NCI-H446 treated with DMSO at 0.1 percent for 48 hours (cell line): ENCODE data around the gene RAX.

Experiments
- DNase-seq: peaks from one replicate; lab custom pipeline; 2025; lab: John Stamatoyannopoulos, UW

The RAX gene

DNA sequence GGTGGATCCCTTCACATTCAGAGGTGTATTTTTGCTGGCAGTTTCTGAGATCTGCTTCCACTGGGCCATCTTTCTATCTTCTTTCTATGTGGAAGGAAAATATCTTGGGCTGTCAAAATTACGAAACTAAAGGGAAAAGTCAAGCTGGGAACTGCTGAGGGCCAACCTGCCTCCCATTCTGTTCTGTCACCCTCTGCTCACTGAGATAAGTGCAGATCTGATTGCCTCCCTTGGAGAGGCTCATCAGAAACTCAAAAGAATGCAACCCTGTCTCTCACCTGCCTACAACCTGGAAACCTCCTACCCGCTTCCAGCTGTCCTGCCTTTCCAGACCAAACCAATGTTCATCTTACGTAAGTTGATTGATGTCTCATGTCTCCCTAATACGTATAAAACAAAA lies 26.5 kb downstream of the RAX start:
- DNase-seq, result no peak

DNA sequence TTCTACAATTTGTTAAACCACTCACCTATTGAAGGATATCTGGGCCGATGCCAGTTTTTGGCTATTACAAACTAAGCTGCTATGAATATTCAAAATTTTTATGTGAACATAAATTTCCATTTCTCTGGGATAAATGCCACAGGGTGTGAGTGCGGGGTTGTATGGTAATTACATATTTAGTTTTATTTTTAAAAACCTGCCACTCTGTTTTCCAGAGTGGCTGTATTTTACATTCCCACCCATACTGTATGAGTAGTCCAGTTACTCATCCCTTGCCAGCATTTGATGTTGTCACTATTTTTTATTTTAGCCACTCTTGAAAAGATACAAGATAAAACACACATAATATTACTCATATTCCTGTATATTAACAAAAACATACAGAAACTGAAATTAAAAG lies 30.3 kb downstream of the RAX start:
- no peak for DNase-seq

DNA sequence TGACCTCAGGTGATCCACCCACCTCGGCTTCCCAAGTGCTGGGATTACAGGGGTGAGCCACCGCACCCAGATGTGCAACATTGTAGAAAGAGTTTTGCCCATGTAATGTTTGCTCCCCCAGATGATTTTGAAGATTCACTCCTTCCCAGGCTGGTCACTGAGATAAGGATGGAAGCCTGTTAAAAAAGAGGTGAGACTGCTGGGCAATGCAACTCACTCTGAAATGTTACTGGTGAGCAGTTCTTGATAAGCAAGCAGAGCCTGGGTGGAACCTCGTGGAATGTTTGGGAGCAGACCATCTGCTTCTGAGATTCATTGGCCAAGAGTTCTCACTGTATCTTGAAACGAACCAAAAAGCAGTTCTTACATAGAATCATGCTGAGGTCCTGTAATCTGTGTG lies 33.6 kb downstream of the RAX start:
- no peak for DNase-seq

DNA sequence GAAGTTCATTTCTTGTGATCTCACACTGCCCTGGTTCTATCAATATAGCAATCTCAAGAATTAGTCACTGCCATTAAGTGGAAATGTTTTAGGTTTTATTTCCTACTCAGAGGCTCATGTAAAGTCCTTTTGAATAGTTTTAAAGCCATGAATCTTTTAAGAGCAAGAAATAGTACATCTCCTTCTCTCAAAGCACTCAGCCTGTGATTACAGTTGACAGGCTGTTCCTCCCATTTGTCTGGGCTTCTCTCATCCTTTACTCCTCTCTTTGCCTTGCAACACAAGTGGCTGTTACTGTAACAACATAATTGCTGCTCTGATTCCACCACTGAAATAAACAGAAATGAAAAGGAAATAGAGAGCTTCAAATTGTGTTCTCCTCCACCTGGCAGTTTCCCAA lies 34.9 kb downstream of the RAX start:
- no peak for DNase-seq

DNA sequence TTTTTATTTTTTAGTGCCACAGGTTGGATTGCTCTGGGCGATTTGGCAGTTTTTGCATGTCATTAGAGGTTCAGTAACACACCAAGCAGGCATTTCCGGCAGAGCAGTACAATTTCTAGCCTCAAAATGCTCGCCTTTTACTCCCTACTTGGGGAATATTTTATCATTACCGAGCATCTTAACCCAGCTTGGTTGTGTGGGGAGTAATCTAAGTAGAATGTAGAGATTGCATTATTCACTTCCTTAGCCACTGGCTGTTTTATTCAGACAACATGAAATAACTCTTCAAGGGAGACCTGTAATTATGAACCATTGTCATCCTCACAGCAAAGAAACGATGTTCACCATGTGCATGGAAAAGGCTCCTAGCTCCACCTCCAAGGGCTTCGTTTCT lies 40.2 kb downstream of the RAX start:
- no peak for DNase-seq

DNA sequence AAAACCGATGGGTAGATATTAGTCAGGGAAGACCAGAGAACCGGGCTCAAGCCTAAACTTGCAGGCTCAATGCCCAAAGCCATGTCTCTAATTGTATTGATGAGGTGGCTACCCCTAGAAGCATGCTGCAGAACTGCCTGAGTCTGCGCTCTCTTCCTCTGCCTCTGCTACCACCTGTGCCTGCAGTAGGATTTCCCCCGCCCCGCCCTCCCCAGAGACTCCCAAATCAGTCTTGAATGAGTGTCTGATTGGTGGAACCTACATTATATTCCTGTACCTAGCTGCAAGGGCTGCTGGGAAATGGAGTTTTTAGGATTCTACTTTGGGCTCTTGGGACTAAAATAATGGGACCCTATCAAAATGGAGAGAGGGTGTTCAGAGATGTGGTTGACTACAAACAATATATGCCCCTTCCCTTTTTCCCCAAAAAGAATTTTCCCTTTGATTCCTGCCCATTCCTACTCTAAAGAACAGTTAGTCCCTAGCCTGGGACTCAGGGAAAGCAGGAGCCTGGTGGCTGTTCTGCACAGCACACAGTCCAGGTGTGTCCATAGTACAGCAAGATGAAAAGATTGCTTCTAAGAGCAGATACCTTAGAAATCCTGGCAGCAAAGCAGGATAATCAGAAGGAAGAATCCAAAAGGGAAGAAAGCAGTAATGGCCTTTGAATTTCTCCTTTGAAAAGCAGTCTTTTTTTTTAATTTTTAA lies 40.8 kb downstream of the RAX start:
- DNase-seq, result no peak

DNA sequence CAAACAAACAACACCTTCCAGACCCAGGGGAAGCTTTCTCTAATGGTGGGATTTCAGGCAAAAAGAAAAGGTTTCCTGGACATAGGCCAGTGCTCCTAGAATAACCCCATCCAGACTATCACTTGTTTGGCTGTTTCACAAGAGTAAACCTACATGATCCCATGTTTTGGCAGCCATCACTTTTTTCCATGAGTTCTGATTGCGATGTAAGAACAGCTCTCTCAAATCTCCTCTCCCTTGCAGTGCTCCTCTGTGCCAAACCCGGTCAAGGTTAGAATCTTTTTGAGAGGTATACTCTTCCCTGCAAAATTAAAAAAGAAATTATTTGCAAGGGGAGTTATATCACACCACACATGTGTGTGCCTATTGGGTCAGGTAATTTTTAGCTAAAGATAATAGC lies 41.4 kb downstream of the RAX start:
- no peak for DNase-seq

DNA sequence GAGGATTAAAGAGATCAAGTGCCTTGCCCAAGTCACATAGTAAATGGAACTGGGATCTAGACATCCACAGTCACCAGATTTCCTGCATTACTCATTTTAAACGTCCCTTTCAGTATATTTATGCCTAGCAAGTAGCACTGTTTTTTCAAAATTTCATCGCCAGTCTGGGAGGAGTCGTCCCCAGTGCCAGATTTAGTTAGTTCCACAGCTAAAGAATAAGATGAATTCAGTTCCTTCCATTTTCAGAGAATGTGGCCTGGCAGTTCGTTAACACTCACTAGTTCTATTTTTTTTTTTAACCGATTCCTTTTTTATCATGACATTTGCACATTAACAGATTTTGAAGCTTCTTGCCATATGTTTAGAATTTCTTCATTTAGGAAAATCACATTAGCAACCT lies 42.1 kb downstream of the RAX start:
- no peak for DNase-seq

DNA sequence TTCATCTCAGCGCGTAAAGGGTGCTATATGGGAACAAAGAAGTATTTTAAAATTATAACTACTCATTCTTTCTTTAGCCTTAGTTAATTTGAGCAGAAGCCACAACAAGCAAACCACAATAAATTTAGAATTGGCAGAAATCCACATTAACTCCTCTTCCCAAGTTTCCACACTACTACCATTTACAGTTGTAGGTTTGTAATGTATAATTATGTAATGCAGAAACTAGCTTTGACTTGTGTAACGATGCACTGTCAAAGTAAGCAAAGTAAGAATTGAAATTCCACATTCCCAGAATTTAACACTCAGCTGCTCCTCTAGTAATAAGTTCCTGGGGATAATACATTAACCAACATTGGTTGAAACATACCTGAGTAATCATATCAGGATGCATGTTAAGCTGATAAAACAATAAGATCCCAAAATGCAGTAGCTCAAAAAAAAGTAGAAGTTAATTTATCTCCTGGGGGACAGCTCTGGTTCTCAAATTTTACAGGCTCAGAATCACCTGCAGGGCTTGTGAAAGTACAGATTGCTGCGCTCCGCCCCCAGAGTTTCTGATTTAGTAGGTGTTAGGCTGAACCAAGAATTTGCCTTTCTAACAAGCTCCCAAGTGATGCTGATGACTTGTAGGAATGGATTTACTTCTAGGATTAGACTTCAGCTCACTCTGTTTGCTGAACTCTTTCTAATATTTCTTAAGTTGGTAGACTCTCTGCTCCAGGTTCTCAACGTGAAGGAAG lies 43.4 kb downstream of the RAX start:
- DNase-seq, result no peak

DNA sequence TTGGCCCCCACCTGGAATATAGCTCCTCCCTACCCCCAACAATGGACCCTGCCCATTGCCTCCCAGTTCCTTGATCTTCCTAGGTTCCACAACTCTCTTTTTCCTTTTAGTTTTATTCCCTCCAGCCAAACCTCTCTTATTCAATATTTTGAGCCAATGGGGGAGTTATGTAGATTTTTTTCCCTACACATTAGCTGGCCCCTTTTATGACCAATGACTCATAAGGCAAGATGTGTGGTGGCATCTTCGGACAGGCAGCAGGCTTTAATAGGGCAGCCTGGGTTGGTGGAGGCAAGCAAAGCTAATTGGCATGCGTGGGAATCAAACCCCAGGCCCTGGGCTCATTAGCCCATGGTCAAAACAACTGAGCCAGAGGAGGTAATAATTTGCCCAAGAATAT lies 44.1 kb downstream of the RAX start:
- no peak for DNase-seq

DNA sequence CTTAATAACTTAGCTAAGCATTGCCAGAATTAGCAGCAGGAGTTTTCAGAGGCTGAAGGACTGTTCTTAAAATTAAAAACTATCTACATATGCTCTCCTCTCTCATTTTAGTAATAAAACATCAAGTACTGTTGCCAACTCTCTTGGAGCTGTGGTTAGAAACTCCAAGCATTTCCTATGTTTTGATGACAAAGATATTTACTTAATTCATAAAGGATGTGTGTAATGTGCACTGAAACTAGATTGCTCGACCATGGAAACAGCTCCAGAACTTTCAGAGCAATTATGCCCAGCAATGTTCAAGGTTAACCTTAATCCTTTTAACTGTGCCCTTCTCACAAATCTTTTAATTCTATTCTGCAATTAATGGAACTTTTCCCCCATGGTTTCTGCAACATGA lies 44.9 kb downstream of the RAX start:
- DNase-seq, result no peak

DNA sequence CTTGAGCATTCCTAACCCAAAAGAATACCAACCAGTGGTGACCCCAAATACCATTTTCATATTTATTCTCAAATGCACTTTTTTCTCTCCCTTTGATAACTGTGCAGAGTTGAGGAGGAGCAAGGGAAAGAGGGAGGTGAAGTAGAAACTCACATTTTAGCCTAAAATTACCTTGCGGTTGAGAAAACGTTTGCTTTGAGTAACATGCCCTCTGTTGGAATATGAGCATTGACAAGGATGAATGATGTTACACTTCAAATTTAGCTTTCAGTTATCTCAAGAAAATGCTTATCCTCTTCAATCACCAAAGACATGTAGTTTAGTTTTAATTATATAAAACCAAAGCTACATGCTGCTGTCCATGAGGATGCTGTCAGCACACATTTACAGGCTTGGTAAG lies 50.9 kb downstream of the RAX start:
- DNase-seq, result no peak

DNA sequence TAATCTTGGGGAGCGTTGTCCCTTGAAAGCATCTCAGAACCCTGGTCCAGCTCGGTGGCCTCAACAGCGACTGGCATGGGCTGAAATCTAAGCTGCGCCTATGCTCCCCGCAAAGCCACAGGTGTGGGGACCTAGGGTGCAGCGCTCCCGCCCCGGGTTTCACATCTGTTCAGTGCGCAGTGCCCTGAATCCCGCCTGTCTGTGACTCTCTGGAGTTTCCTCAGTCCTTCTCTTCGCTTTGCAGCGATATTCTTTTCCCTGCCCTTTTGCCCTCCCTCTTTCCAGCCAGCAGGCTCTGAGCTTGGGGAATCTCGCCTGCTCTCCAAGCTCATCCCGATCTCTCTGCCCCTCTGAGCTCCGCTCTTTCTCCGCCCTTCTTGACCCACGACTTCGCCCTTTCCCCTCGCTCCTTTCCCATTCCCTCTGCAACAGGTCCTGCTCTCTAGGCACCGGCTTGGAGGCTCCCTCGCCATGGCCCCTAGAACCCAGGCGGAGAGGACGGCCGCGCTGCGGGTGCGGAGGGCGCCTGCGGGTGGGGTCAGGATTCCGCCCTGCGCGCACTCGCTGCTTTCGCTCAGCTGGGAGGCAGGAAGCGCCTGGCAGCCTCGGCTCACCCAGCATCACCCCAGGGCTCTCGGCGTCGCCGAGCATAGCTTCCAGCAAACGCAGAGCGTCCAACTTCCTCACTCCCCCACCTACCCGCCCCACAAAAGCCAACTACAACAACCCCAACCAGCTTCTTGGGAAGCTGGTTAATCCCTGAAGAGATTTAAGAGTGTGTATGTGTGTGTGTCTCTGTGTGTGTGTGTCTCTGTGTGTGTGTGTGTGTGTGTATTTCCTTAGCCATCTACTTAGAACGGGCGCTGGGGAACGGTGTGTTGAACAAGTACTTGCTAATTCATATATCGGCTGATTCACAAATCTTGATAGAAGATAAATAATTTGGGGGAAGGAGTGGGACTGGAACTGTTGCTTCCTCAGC lies 52.2 kb downstream of the RAX start:
- no peak for DNase-seq

DNA sequence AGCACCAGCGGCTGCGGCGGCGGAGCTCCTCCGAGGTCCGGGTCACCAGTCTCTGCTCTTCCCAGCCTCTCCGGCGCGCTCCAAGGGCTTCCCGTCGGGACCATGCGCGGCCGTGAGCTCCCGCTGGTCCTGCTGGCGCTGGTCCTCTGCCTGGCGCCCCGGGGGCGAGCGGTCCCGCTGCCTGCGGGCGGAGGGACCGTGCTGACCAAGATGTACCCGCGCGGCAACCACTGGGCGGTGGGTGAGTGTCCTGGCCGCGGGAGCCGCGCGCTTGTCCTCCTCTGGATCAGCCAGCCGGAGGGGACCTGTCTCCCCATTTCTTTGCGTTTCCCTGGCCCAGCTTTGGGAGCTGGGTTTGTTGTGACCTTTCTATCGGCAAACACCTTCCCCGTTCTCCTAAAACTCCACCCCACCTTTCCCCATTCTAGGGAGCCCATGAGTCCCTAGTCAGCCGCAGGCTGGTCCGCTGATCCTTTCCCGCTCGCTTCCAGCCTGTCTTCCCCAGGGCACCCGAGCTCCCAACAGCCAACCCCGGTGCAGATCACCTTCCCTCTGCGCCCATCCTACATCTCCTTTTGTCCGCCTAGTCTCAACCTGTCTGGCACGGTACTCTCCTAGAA lies 53.0 kb downstream of the RAX start:
- no peak for DNase-seq

DNA sequence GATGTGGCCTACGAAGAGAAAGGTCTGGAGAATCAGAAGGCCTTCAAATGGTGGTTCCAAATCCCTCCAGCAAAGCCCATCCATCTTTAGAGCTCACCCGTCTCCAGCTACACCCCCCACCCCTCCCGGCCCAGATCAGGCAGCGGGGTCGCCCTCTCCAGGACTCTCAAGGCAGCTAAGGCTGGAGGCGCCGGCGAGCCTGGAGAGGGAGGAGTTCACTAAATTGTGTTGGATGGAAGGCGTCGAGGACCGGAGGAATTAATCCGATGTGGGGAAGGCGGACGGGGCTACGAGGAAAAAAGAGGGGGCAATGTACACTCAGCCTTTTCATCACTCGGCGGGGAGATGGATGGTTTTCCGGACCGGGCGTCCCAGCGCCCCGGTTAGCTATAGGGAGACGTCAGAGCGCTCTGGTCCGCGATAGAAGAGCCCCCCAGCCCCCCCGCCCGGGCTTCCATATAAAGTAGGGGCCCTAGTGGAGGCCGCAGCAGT lies 53.5 kb downstream of the RAX start, which contains the start of gene GRP:
TSS of gene GRP (plus strand) at position 487 of the 492 bp plus-strand sequence. CDS start 108 bp downstream, outside the sequence.
- no peak for DNase-seq

DNA sequence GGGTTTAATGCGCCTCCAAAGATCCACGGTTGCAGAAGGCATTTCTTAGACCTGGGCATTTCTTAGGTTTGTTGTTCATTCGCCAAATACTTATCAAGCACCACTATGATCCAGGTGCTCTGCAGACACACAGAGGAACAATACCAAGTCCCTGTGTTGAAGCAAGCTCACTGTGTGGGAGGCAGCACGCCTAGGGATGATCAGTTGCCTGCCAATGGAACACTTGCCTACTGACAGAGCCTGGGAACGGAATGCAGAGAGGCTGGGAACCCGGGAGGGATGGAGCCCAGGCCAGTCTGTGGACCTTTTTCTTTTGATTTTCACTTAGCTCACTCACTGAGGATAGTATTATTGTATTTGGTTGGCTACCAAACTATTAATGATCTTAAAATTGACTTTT lies 55.2 kb downstream of the RAX start:
- no peak for DNase-seq
